Measurements from ENCODE around the gene SNAP91.
A peak's percentile ranks its signal among the peaks of the same experiment; 100 is the strongest.

GRCh38 chr6:83592770-83593394 is 116.0 kb downstream of the SNAP91 start:
- TF ChIP-seq, protein P1, sequence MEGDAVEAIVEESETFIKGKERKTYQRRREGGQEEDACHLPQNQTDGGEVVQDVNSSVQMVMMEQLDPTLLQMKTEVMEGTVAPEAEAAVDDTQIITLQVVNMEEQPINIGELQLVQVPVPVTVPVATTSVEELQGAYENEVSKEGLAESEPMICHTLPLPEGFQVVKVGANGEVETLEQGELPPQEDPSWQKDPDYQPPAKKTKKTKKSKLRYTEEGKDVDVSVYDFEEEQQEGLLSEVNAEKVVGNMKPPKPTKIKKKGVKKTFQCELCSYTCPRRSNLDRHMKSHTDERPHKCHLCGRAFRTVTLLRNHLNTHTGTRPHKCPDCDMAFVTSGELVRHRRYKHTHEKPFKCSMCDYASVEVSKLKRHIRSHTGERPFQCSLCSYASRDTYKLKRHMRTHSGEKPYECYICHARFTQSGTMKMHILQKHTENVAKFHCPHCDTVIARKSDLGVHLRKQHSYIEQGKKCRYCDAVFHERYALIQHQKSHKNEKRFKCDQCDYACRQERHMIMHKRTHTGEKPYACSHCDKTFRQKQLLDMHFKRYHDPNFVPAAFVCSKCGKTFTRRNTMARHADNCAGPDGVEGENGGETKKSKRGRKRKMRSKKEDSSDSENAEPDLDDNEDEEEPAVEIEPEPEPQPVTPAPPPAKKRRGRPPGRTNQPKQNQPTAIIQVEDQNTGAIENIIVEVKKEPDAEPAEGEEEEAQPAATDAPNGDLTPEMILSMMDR (IDR thresholded peaks at IDR 0.05; ENCODE audit: insufficient read depth, low read depth, low read length), result peak; percentile 22
- no peak for TF ChIP-seq EZH2 (IDR thresholded peaks at IDR 0.05; ENCODE audit: insufficient read depth, low read length)
